H1 (cell line): ENCODE measurements around the gene MIPOL1. TPM values are rescaled to one million over a fixed set of nuclear protein-coding genes. Genes with fewer than 3 reads are reported as not detected.
A peak's percentile ranks its signal among the peaks of the same experiment; 100 is the strongest.

ENCODE experiments used
- CTCF ChIA-PET: fragments of 300-600 bp; sonication (Branson Sonifier 250); formaldehyde crosslinking; loops from one replicate; lab custom pipeline; 2021; ENCODE audit not compliant: partially characterized antibody; lab: Charles Lee
- POLR2A ChIA-PET: fragments of 300-600 bp; sonication (Branson Sonifier 250); formaldehyde crosslinking; loops from one replicate; lab custom pipeline; 2021; ENCODE audit warnings: inconsistent platforms; ENCODE audit not compliant: partially characterized antibody; lab: Charles Lee
- DNase-seq, 2 experiments: peaks; one replicate each; pipeline versions ENCODE4 v3.0.0 to v3.0.0-alpha.2; 2010 to 2022; ENCODE audit warnings: low spot score in 2 of 2, low read depth in 1 of 2, mixed read lengths in 1 of 2
- FAIRE-seq: peaks from 2 replicates; lab custom pipeline; 2011; peaks lifted over from hg19 to GRCh38; lab: Jason Lieb, UNC
- H2AFZ ChIP-seq: 2 replicates; pipeline ENCODE4 v1.8.1; 2012; ENCODE audit warnings: low read length, inconsistent platforms
- H2AK5ac ChIP-seq: 2 replicates; pipeline ENCODE4 v1.6.1; 2013; ENCODE audit warnings: low read depth, low read length
- H2BK120ac ChIP-seq: replicated peaks from 2 replicates; pipeline ENCODE3; 2013; ENCODE audit warnings: low read depth, low read length, inconsistent platforms
- H2BK12ac ChIP-seq: 2 replicates; pipeline ENCODE4 v1.6.1; 2013; ENCODE audit warnings: low read depth, low read length
- H2BK15ac ChIP-seq: 2 replicates; pipeline ENCODE4 v1.6.1; 2013; ENCODE audit warnings: low read length
- H2BK20ac ChIP-seq: 2 replicates; pipeline ENCODE4 v1.6.1; 2013; ENCODE audit warnings: low read length
- H2BK5ac ChIP-seq: 2 replicates; pipeline ENCODE4 v1.6.1; 2013; ENCODE audit warnings: low read depth, low read length
- H3K14ac ChIP-seq: 2 replicates; pipeline ENCODE4 v1.6.1; 2013; ENCODE audit warnings: inconsistent platforms; ENCODE audit not compliant: insufficient read length
- H3K18ac ChIP-seq: 2 replicates; pipeline ENCODE4 v1.6.1; 2013; ENCODE audit warnings: low read length; ENCODE audit errors: extremely low read depth
- H3K23ac ChIP-seq: 2 replicates; pipeline ENCODE4 v1.6.1; 2013; ENCODE audit warnings: inconsistent platforms; ENCODE audit not compliant: insufficient read length
- H3K23me2 ChIP-seq: 2 replicates; pipeline ENCODE4 v1.6.1; 2013; ENCODE audit warnings: low read depth, low read length
- H3K27ac ChIP-seq: 2 replicates; pipeline ENCODE4 v1.6.1; 2011; ENCODE audit warnings: low read depth, low read length, inconsistent platforms
- H3K27me3 ChIP-seq, 4 experiments: replicated peaks in 1 of 4; 1 replicate in 1 of 4; 2 replicates in 3 of 4; pipeline versions ENCODE4 v1.6.1 to v1.8.1; 2011 to 2013; ENCODE audit warnings: low read length in 3 of 4, mild to moderate bottlenecking in 3 of 4, inconsistent platforms in 2 of 4, mixed read lengths in 2 of 4, moderate library complexity in 1 of 4; ENCODE audit not compliant: control insufficient read depth in 3 of 4, insufficient read depth in 3 of 4; ENCODE audit errors: extremely low read depth in 1 of 4
- H3K36me3 ChIP-seq, 4 experiments: 2 replicates each; pipeline versions ENCODE4 v1.6.1 to v1.8.1; 2011 to 2013; ENCODE audit warnings: mild to moderate bottlenecking in 4 of 4, low read length in 3 of 4, moderate library complexity in 2 of 4, control low read depth in 1 of 4, inconsistent platforms in 1 of 4; ENCODE audit not compliant: insufficient read depth in 4 of 4, control insufficient read depth in 2 of 4
- H3K4ac ChIP-seq: replicated peaks from 2 replicates; pipeline ENCODE3; 2013; ENCODE audit warnings: low read length, low read depth, mixed read lengths, inconsistent platforms; ENCODE audit not compliant: insufficient read length
- H3K4me1 ChIP-seq, 4 experiments: replicated peaks in 1 of 4; 1 replicate in 1 of 4; 2 replicates in 3 of 4; pipeline versions ENCODE4 v1.6.1 to v1.8.1; 2011 to 2013; ENCODE audit warnings: low read length in 3 of 4, inconsistent platforms in 2 of 4, mixed read lengths in 1 of 4; ENCODE audit not compliant: insufficient read depth in 4 of 4, control insufficient read depth in 3 of 4
- H3K4me2 ChIP-seq, 2 experiments: 2 replicates each; pipeline versions ENCODE4 v1.6.1 to v1.8.1; 2011 to 2013; ENCODE audit warnings: low read depth in 2 of 2, low read length in 2 of 2, control low read depth in 1 of 2, inconsistent platforms in 1 of 2, mild to moderate bottlenecking in 1 of 2; ENCODE audit not compliant: insufficient read depth in 1 of 2
- H3K4me3 ChIP-seq, 4 experiments: fragments of 200-600, 300-600 bp in 1 of 4; sonication (generic), shearing (Covaris generic), sonication (Bioruptor Twin) in 1 of 4; 2 replicates each; pipeline versions ENCODE4 v1.5.1 to v1.8.1; 2011 to 2016; ENCODE audit warnings: low read length in 4 of 4, low read depth in 3 of 4, control low read depth in 2 of 4, inconsistent platforms in 2 of 4, mild to moderate bottlenecking in 2 of 4, mixed read lengths in 1 of 4, moderate library complexity in 1 of 4; ENCODE audit not compliant: insufficient read depth in 2 of 4; ENCODE audit errors: extremely low read depth in 1 of 4
- H3K56ac ChIP-seq: replicated peaks from 2 replicates; pipeline ENCODE3; 2013; ENCODE audit warnings: low read depth, mild to moderate bottlenecking, mixed read lengths, low read length, inconsistent platforms; ENCODE audit not compliant: insufficient read length
- H3K79me1 ChIP-seq: 2 replicates; pipeline ENCODE4 v1.6.1; 2013; ENCODE audit warnings: low read depth, low read length, control low read depth
- H3K79me2 ChIP-seq, 2 experiments: 2 replicates each; pipeline versions ENCODE4 v1.6.1 to v1.8.1; 2012 to 2013; ENCODE audit warnings: low read length in 2 of 2, mild to moderate bottlenecking in 2 of 2, inconsistent platforms in 1 of 2; ENCODE audit not compliant: insufficient read depth in 2 of 2, control insufficient read depth in 1 of 2
- H3K9ac ChIP-seq, 4 experiments: replicated peaks in 1 of 4; 1 replicate in 1 of 4; 2 replicates in 3 of 4; pipeline versions ENCODE4 v1.6.1 to v1.8.1; 2011 to 2013; ENCODE audit warnings: low read depth in 3 of 4, low read length in 3 of 4, control low read depth in 2 of 4, mild to moderate bottlenecking in 2 of 4, moderate library complexity in 2 of 4, inconsistent platforms in 1 of 4; ENCODE audit errors: extremely low read depth in 1 of 4
- H3K9me3 ChIP-seq, 2 experiments: 2 replicates each; pipeline versions ENCODE4 v1.6.1 to v1.8.1; 2012 to 2013; ENCODE audit warnings: mild to moderate bottlenecking in 2 of 2, moderate library complexity in 2 of 2, control low read depth in 1 of 2, inconsistent platforms in 1 of 2, low read depth in 1 of 2, low read length in 1 of 2, mixed read lengths in 1 of 2; ENCODE audit not compliant: insufficient read depth in 2 of 2
- H4K20me1 ChIP-seq, 2 experiments: replicated peaks in 1 of 2; 2 replicates each; pipeline versions ENCODE3 to v1.8.1; 2011 to 2013; ENCODE audit warnings: inconsistent platforms in 2 of 2, low read length in 2 of 2, mild to moderate bottlenecking in 1 of 2; ENCODE audit not compliant: insufficient read depth in 2 of 2, control insufficient read depth in 1 of 2
- H4K5ac ChIP-seq: 2 replicates; pipeline ENCODE4 v1.6.1; 2013; ENCODE audit warnings: low read length, low read depth, mixed read lengths, inconsistent platforms; ENCODE audit not compliant: insufficient read length
- H4K8ac ChIP-seq: 2 replicates; pipeline ENCODE4 v1.8.0; 2013; ENCODE audit warnings: mild to moderate bottlenecking, moderate library complexity, low read length, inconsistent platforms; ENCODE audit not compliant: insufficient read depth; ENCODE audit errors: extremely low read depth
- H4K91ac ChIP-seq: replicated peaks from 2 replicates; pipeline ENCODE3; 2013; ENCODE audit warnings: low read length, mixed read lengths, inconsistent platforms; ENCODE audit not compliant: insufficient read length
- BACH1 ChIP-seq: IDR thresholded peaks from 2 replicates; pipeline ENCODE4 v1.6.1; 2012; ENCODE audit warnings: low read length, improper control_type of control experiment
- CBX8 ChIP-seq: fragments of 300-800, 300-1000 bp; sonication (generic); IDR thresholded peaks from 2 replicates; pipeline ENCODE4 v1.7.1; 2016; ENCODE audit warnings: low read depth, low read length, borderline replicate concordance
- CTBP2 ChIP-seq: IDR thresholded peaks from 2 replicates; pipeline ENCODE4 v1.7.0; 2011; ENCODE audit warnings: borderline replicate concordance, mild to moderate bottlenecking, moderate library complexity, mixed read lengths, low read length; ENCODE audit not compliant: insufficient read depth, insufficient read length
- CTCF ChIP-seq, 3 experiments: IDR thresholded peaks; 1 replicate in 2 of 3; 2 replicates in 1 of 3; pipeline versions ENCODE4 v1.5.1 to v1.6.1; 2011; ENCODE audit warnings: low read length in 3 of 3, mild to moderate bottlenecking in 3 of 3, inconsistent platforms in 2 of 3, low read depth in 1 of 3, moderate library complexity in 1 of 3; ENCODE audit not compliant: insufficient read depth in 1 of 3; ENCODE audit errors: control extremely low read depth in 1 of 3
- GTF2F1 ChIP-seq: IDR thresholded peaks from 2 replicates; pipeline ENCODE4 v1.6.1; 2012; ENCODE audit warnings: low read depth, low read length, improper control_type of control experiment, borderline replicate concordance
- JUN ChIP-seq: IDR thresholded peaks from 2 replicates; pipeline ENCODE4 v1.6.1; 2011; ENCODE audit warnings: low read depth, mild to moderate bottlenecking, improper control_type of control experiment, low read length
- MAFK ChIP-seq: IDR thresholded peaks from 2 replicates; pipeline ENCODE4 v1.6.1; 2012; ENCODE audit warnings: low read depth, mild to moderate bottlenecking, improper control_type of control experiment, low read length
- POLR2AphosphoS5 ChIP-seq: IDR thresholded peaks from 2 replicates; pipeline ENCODE4 v1.6.1; 2011; ENCODE audit warnings: low read depth, low read length
- RAD21 ChIP-seq, 2 experiments: IDR thresholded peaks in 1 of 2; conservative IDR thresholded peaks in 1 of 2; 2 replicates each; pipeline ENCODE4 v1.6.1; 2011; ENCODE audit warnings: low read depth in 2 of 2, low read length in 2 of 2, improper control_type of control experiment in 1 of 2, inconsistent platforms in 1 of 2, mild to moderate bottlenecking in 1 of 2, moderate library complexity in 1 of 2
- RFX5 ChIP-seq: IDR thresholded peaks from 2 replicates; pipeline ENCODE4 v1.6.1; 2011; ENCODE audit warnings: low read depth, low read length, improper control_type of control experiment, borderline replicate concordance
- SP2 ChIP-seq: IDR thresholded peaks from 2 replicates; pipeline ENCODE4 v1.6.1; 2012; ENCODE audit warnings: mild to moderate bottlenecking, low read length, inconsistent platforms
- TEAD4 ChIP-seq: IDR thresholded peaks from 2 replicates; pipeline ENCODE4 v1.6.1; 2012; ENCODE audit warnings: low read depth, low read length, inconsistent platforms, mixed read lengths
- polyA plus RNA-seq, 7 experiments: library from polyadenylated mRNA; depleted of rRNA in 3 of 7; stranded (reverse) in 5 of 7; unstranded in 2 of 7; fragments of >200 nt in 5 of 7; fragments of 200-250 nt in 2 of 7; gene quantifications; 1 replicate in 5 of 7; 2 replicates in 1 of 7; 4 replicates in 1 of 7; pipeline versions ENCODE4 v1.2.1 to v1.2.3, GENCODE V29; 2011 to 2013; ENCODE audit warnings: missing spikeins in 2 of 7, mixed read lengths in 2 of 7
- total RNA-seq: library from RNA; stranded (reverse); fragmentation: NEBNext Ultra II Directional; extraction: Animal tissue kit (Norgen Biotek cat#: 25700); gene quantifications from 2 replicates; pipeline ENCODE4 v1.2.1, GENCODE V29; 2021

Gene MIPOL1
- total and polyA plus RNA-seq, 2 of the 8 experiments (the other 6 are each of a cell fraction or from before 2014, with no cell fraction given): 2.8 to 23.9 TPM

GRCh38 chr14:37275963-37276362 lies 78.2 kb downstream of the MIPOL1 start:
- peak overlapping the region in 1 of 4 experiments; percentile 34; a peak in 1 of 7 replicates for H3K9ac ChIP-seq
- no peak overlapping the region for H4K8ac ChIP-seq
- DNase-seq: no peak
- H2AFZ ChIP-seq: no peak overlapping the region
- H3K36me3 ChIP-seq: no peaks in the 10 kb centered on the region
- no peak overlapping the region for H3K4me2 ChIP-seq
- no peak overlapping the region for H3K4me3 ChIP-seq
- no peak for FAIRE-seq
- H3K27ac ChIP-seq: no peak overlapping the region
- H3K56ac ChIP-seq: no peak overlapping the region
- no peaks in the 10 kb centered on the region for H3K79me2 ChIP-seq
- H2BK5ac ChIP-seq: no peak overlapping the region
- no peaks in the 10 kb centered on the region for H3K9me3 ChIP-seq
- H4K20me1 ChIP-seq: no peaks in the 10 kb centered on the region
- no peak overlapping the region for H3K4ac ChIP-seq
- H2BK120ac ChIP-seq: no peak overlapping the region
- no peaks in the 10 kb centered on the region for H3K79me1 ChIP-seq
- H3K23me2 ChIP-seq: no peaks in the 10 kb centered on the region
- ChIA-PET POLR2A (no interaction called here), CTCF (no interaction called here)
- no peak overlapping the region for H2AK5ac ChIP-seq
- H2BK20ac ChIP-seq: no peak overlapping the region
- H3K14ac ChIP-seq: no peak overlapping the region
- H4K5ac ChIP-seq: no peak overlapping the region
- H3K18ac ChIP-seq: no peak overlapping the region
- H3K4me1 ChIP-seq: no peaks in the 10 kb centered on the region
- no peak overlapping the region for H3K23ac ChIP-seq
- H2BK15ac ChIP-seq: no peak overlapping the region
- H3K27me3 ChIP-seq: no peaks in the 10 kb centered on the region
- H4K91ac ChIP-seq: no peak overlapping the region
- H2BK12ac ChIP-seq: no peak overlapping the region
- TF ChIP-seq RFX5: no peak
- no peak for TF ChIP-seq RAD21 (IDR thresholded peaks at IDR 0.05 in 1 of 2, conservative IDR thresholded peaks at IDR 0.05 in 1 of 2; ENCODE audit: low read depth in 2 of 2, low read length in 2 of 2)
- TF ChIP-seq JUN: no peak
- no peak for TF ChIP-seq CBX8
- no peak for TF ChIP-seq MAFK
- TF ChIP-seq CTBP2: no peak
- no peak for TF ChIP-seq BACH1
- no peak for TF ChIP-seq GTF2F1
- TF ChIP-seq CTCF (IDR thresholded peaks at IDR 0.05; ENCODE audit: control extremely low read depth in 1 of 3, insufficient read depth in 1 of 3, low read depth in 1 of 3, low read length in 3 of 3): no peak
- no peak for TF ChIP-seq TEAD4
- no peak for TF ChIP-seq SP2
- no peak for TF ChIP-seq POLR2AphosphoS5
